GM23338 (cell line): ENCODE measurements around the gene GID4. TPM values are rescaled to one million over a fixed set of nuclear protein-coding genes. Genes with fewer than 3 reads are reported as not detected.

Experiments
- ATAC-seq: fragments of 200-7000 bp; cut with Tn5 transposase; 3 replicates; pipeline ENCODE4 v1.9.1; 2020
- DNase-seq: peaks from one replicate; pipeline ENCODE4 v3.0.0-alpha.2; 2015; ENCODE audit warnings: low spot score
- H2AFZ ChIP-seq: fragments of 200-600 bp; sonication (generic); 2 replicates; pipeline ENCODE4 v1.8.0; 2016; ENCODE audit warnings: antibody characterized with exemption, mild to moderate bottlenecking, moderate library complexity
- H3F3A ChIP-seq: fragments of 200-600 bp; sonication (generic); replicated peaks from 2 replicates; pipeline ENCODE4 v1.8.0; 2017; ENCODE audit warnings: antibody characterized with exemption, mixed run types, low read depth
- H3K27ac ChIP-seq: fragments of 200-600 bp; sonication (generic); 2 replicates; pipeline ENCODE4 v1.6.1; 2016; ENCODE audit warnings: low read depth
- H3K27me3 ChIP-seq: fragments of 200-600 bp; sonication (generic); 2 replicates; pipeline ENCODE4 v1.8.0; 2016; ENCODE audit warnings: mild to moderate bottlenecking, mixed run types, moderate library complexity; ENCODE audit not compliant: insufficient read depth
- H3K36me3 ChIP-seq: fragments of 200-600 bp; sonication (generic); 2 replicates; pipeline ENCODE4 v1.8.0; 2016; ENCODE audit warnings: mild to moderate bottlenecking; ENCODE audit not compliant: insufficient read depth
- H3K4me1 ChIP-seq: fragments of 200-600 bp; sonication (generic); 2 replicates; pipeline ENCODE4 v1.8.0; 2016; ENCODE audit warnings: mild to moderate bottlenecking, moderate library complexity; ENCODE audit not compliant: insufficient read depth
- H3K4me2 ChIP-seq: fragments of 200-600 bp; sonication (generic); 2 replicates; pipeline ENCODE4 v1.7.1; 2017; ENCODE audit warnings: mixed run types
- H3K4me3 ChIP-seq: fragments of 200-600 bp; sonication (generic); 2 replicates; pipeline ENCODE4 v1.6.1; 2016; ENCODE audit warnings: mixed run types
- H3K79me2 ChIP-seq: fragments of 200-600 bp; sonication (generic); replicated peaks from 2 replicates; pipeline ENCODE4 v1.8.0; 2017; ENCODE audit warnings: mild to moderate bottlenecking; ENCODE audit not compliant: insufficient read depth
- H3K9me2 ChIP-seq: fragments of 200-600 bp; sonication (generic); 2 replicates; pipeline ENCODE4 v1.8.0; 2017; ENCODE audit not compliant: insufficient read depth
- H4K20me1 ChIP-seq: fragments of 200-600 bp; sonication (generic); replicated peaks from 2 replicates; pipeline ENCODE4 v1.8.0; 2017; ENCODE audit warnings: mild to moderate bottlenecking; ENCODE audit not compliant: insufficient read depth
- H3K27ac Mint-ChIP-seq: 2 replicates; pipeline ENCODE4 v1.8.0; 2020; ENCODE audit warnings: inconsistent platforms, mild to moderate bottlenecking, moderate library complexity, mixed read lengths
- H3K27me3 Mint-ChIP-seq: 3 replicates; pipeline ENCODE4 v1.8.0; 2022; ENCODE audit warnings: low read depth, mild to moderate bottlenecking, moderate library complexity, mixed read lengths, inconsistent platforms; ENCODE audit not compliant: insufficient read depth, poor library complexity
- H3K36me3 Mint-ChIP-seq: 3 replicates; pipeline ENCODE4 v1.8.0; 2021; ENCODE audit warnings: low read depth, mild to moderate bottlenecking, inconsistent platforms, moderate library complexity, mixed read lengths
- H3K4me1 Mint-ChIP-seq: 3 replicates; pipeline ENCODE4 v1.8.0; 2020; ENCODE audit warnings: mild to moderate bottlenecking, inconsistent platforms, mixed read lengths
- H3K4me3 Mint-ChIP-seq: 3 replicates; pipeline ENCODE4 v1.8.0; 2021; ENCODE audit warnings: moderate library complexity, mild to moderate bottlenecking, inconsistent platforms, mixed read lengths
- H3K9me3 Mint-ChIP-seq: 3 replicates; pipeline ENCODE4 v1.8.0; 2020; ENCODE audit warnings: moderate library complexity, mild to moderate bottlenecking, inconsistent platforms, mixed read lengths
- CREB1 ChIP-seq: fragments of 250-450 bp; sonication (Bioruptor Pico); IDR thresholded peaks from 2 replicates; pipeline ENCODE4 v1.5.0; 2020; ENCODE audit warnings: low read depth, mild to moderate bottlenecking, moderate library complexity
- CTCF ChIP-seq, 2 experiments: fragments of 200-600 bp in 1 of 2; sonication (generic) in 1 of 2; conservative IDR thresholded peaks; 2 replicates each; pipeline versions ENCODE4 v1.5.1 to v1.6.1; 2016 to 2017; ENCODE audit warnings: antibody characterized with exemption in 2 of 2, low read depth in 2 of 2, mild to moderate bottlenecking in 2 of 2, moderate library complexity in 1 of 2
- ETS1 ChIP-seq: IDR thresholded peaks from 2 replicates; pipeline ENCODE4 v1.6.1; 2016; ENCODE audit warnings: antibody characterized with exemption
- EZH2 ChIP-seq: fragments of 200-600 bp; sonication (generic); IDR thresholded peaks from one replicate; pipeline ENCODE4 v1.8.0; 2017; ENCODE audit warnings: antibody characterized with exemption, mild to moderate bottlenecking, low read depth; ENCODE audit not compliant: unreplicated experiment
- EZH2phosphoT487 ChIP-seq: fragments of 200-600 bp; sonication (generic); IDR thresholded peaks from one replicate; pipeline ENCODE4 v1.8.1; 2018; ENCODE audit warnings: antibody characterized with exemption; ENCODE audit not compliant: unreplicated experiment
- JUNB ChIP-seq: IDR thresholded peaks from one replicate; pipeline ENCODE4 v1.6.1; 2016; ENCODE audit warnings: antibody characterized with exemption; ENCODE audit not compliant: unreplicated experiment
- NANOG ChIP-seq: IDR thresholded peaks from 2 replicates; pipeline ENCODE4 v1.6.1; 2016; ENCODE audit warnings: antibody characterized with exemption, borderline replicate concordance
- REST ChIP-seq: IDR thresholded peaks from one replicate; pipeline ENCODE4 v1.6.1; 2018; ENCODE audit warnings: antibody characterized with exemption; ENCODE audit not compliant: unreplicated experiment
- STAT1 ChIP-seq: IDR thresholded peaks from one replicate; pipeline ENCODE4 v1.6.1; 2016; ENCODE audit warnings: antibody characterized with exemption; ENCODE audit not compliant: unreplicated experiment
- ZNF331 ChIP-seq: fragments of 250-450 bp; sonication (Bioruptor Pico); IDR thresholded peaks from 2 replicates; pipeline ENCODE4 v1.5.0; 2020; ENCODE audit warnings: low read depth, mild to moderate bottlenecking, moderate library complexity
- ZNF462 ChIP-seq: fragments of 250-450 bp; sonication (Bioruptor Pico); IDR thresholded peaks from 2 replicates; pipeline ENCODE4 v1.5.0; 2020; ENCODE audit warnings: mild to moderate bottlenecking, moderate library complexity
- polyA plus RNA-seq: library from polyadenylated mRNA; unstranded; fragments of >200 nt; fragmentation: Nextera tagmentation; extraction: Ambion mirVana; gene quantifications from 2 replicates; pipeline ENCODE4 v1.2.1, GENCODE V29; 2016
- total RNA-seq: library from RNA; depleted of rRNA; stranded (reverse); fragments of >200 nt; shearing (Covaris generic); gene quantifications from 2 replicates; pipeline ENCODE4 v1.2.3, GENCODE V29; 2014

GID4 gene
- total and polyA plus RNA-seq, 2 experiments from 2014 or later, result 6.3 to 11.2 TPM

GRCh38 chr17:18084256-18084655 is 45.0 kb downstream of the GID4 start:
- H3K27me3 ChIP-seq, result no peaks in the 10 kb centered on the region
- DNase-seq (no peak), ATAC-seq (no peak)
- H3K27ac ChIP-seq, result no peak overlapping the region
- Mint-ChIP-seq H3K27me3 (peaks cover 10% of the 10 kb centered on the region), H3K27ac (no peak overlapping the region), H3K36me3 (no peaks in the 10 kb centered on the region), H3K4me1 (peaks cover 8% of the 10 kb centered on the region; the same call in 2 of the 3 replicates), H3K9me3 (no peaks in the 10 kb centered on the region; the same call in 1 of the 3 replicates), H3K4me3 (no peak overlapping the region)
- H2AFZ ChIP-seq, result no peak overlapping the region
- no peak overlapping the region for H3K4me3 ChIP-seq
- H3K79me2 ChIP-seq, result peaks cover 13% of the 10 kb centered on the region
- TF ChIP-seq CREB1, result no peak
- TF ChIP-seq CTCF (conservative IDR thresholded peaks at IDR 0.05; ENCODE audit: low read depth in 2 of 2), result no peak
- TF ChIP-seq ZNF331 (CRISPR knock-in tag), result no peak
- TF ChIP-seq ZNF462, result no peak
- TF ChIP-seq EZH2phosphoT487, result no peak
- no peak for TF ChIP-seq EZH2
- no peak for TF ChIP-seq ETS1
- no peak for TF ChIP-seq STAT1
- no peak for TF ChIP-seq NANOG
- no peak for TF ChIP-seq JUNB
- no peak for TF ChIP-seq REST
- H3K4me2 ChIP-seq, result no peak overlapping the region
- H3K36me3 ChIP-seq, result no peaks in the 10 kb centered on the region
- peaks cover 8% of the 10 kb centered on the region; the same call in 1 of the 2 replicates for H3F3A ChIP-seq
- H3K4me1 ChIP-seq, result peaks cover 8% of the 10 kb centered on the region
- 0 out of 2 replicates have a peak, but pooled peaks cover 4% of the 10 kb centered on the region for H3K9me2 ChIP-seq
- no peaks in the 10 kb centered on the region for H4K20me1 ChIP-seq
